HepG2 (cell line): ENCODE measurements around the gene NODAL. TPM values are rescaled to one million over a fixed set of nuclear protein-coding genes. Genes with fewer than 3 reads are reported as not detected.
A peak's percentile ranks its signal among the peaks of the same experiment; 100 is the strongest.

ENCODE experiments used
- ATAC-seq: fragments of 200-7000 bp; cut with Tn5 transposase; 3 replicates; pipeline ENCODE4 v1.9.1; 2020; ENCODE audit warnings: mild to moderate bottlenecking, moderate library complexity
- BruUV-seq: library from RNA; stranded (reverse); fragments of 400-500 nt; replicated peaks from 2 replicates; lab custom pipeline; 2021; lab: Mats Ljungman, UMichigan
- CTCF ChIA-PET: fragments of 300-600 bp; formaldehyde crosslinking; extraction: SDS; loops from one replicate; lab custom pipeline; 2021; ENCODE audit warnings: low total read pairs, inconsistent platforms, low intra/inter-chr PET ratio; lab: Yijun Ruan, JAX
- POLR2A ChIA-PET: fragments of 350-600 bp; sonication (Branson Sonifier 250); formaldehyde crosslinking; loops from one replicate; lab custom pipeline; 2020; ENCODE audit warnings: antibody characterized with exemption, inconsistent platforms; lab: Yijun Ruan, JAX
- DNase-seq: peaks from one replicate; pipeline ENCODE4 v3.0.0-alpha.2; 2015; ENCODE audit warnings: low spot score
- FAIRE-seq: peaks from 3 replicates; lab custom pipeline; 2011; peaks lifted over from hg19 to GRCh38; lab: Jason Lieb, UNC
- H2AFZ ChIP-seq: one replicate; pipeline ENCODE4 v1.6.1; 2011; ENCODE audit warnings: low read length, inconsistent platforms
- H3K27ac ChIP-seq: fragments of 300-600 bp; 3 replicates; pipeline ENCODE4 v1.8.0; 2011; ENCODE audit warnings: mixed run types, mild to moderate bottlenecking, mixed read lengths, low read length, inconsistent platforms; ENCODE audit not compliant: insufficient read depth; ENCODE audit errors: extremely low read length
- H3K27me3 ChIP-seq, 2 experiments: fragments of 200-600 bp in 1 of 2; 2 replicates in 1 of 2; 3 replicates in 1 of 2; pipeline versions ENCODE4 v1.6.0 to v1.8.0; 2011; ENCODE audit warnings: low read length in 2 of 2, mild to moderate bottlenecking in 2 of 2, moderate library complexity in 2 of 2, inconsistent platforms in 1 of 2; ENCODE audit not compliant: insufficient read depth in 2 of 2, control insufficient read depth in 1 of 2
- H3K36me3 ChIP-seq, 2 experiments: fragments of 200-600 bp in 1 of 2; replicated peaks in 1 of 2; 2 replicates in 1 of 2; 3 replicates in 1 of 2; pipeline versions ENCODE4 v1.5.1 to v1.8.0; 2011; ENCODE audit warnings: low read length in 2 of 2, inconsistent platforms in 1 of 2; ENCODE audit not compliant: insufficient read depth in 2 of 2, control insufficient read depth in 1 of 2
- H3K4me1 ChIP-seq: 2 replicates; pipeline ENCODE4 v1.5.1; 2012; ENCODE audit warnings: low read length, inconsistent platforms; ENCODE audit not compliant: insufficient read depth
- H3K4me2 ChIP-seq: 2 replicates; pipeline ENCODE4 v1.6.0; 2011; ENCODE audit warnings: low read depth, low read length, inconsistent platforms
- H3K4me3 ChIP-seq, 3 experiments: fragments of 200-600 bp in 1 of 3; sonication (generic), shearing (Covaris generic) in 1 of 3; replicated peaks in 1 of 3; 2 replicates each; pipeline ENCODE4 v1.5.1; 2011 to 2016; ENCODE audit warnings: low read length in 3 of 3, inconsistent platforms in 2 of 3, low read depth in 2 of 3, mild to moderate bottlenecking in 2 of 3, control low read depth in 1 of 3, mixed read lengths in 1 of 3; ENCODE audit not compliant: insufficient read depth in 1 of 3
- H3K79me2 ChIP-seq: one replicate; pipeline ENCODE4 v1.6.1; 2011; ENCODE audit warnings: low read length, inconsistent platforms; ENCODE audit not compliant: insufficient read depth
- H3K9ac ChIP-seq: 2 replicates; pipeline ENCODE4 v1.6.0; 2011; ENCODE audit warnings: mild to moderate bottlenecking, low read depth, low read length, inconsistent platforms; ENCODE audit not compliant: insufficient read depth
- H3K9me3 ChIP-seq: 2 replicates; pipeline ENCODE4 v1.5.1; 2012; ENCODE audit warnings: mild to moderate bottlenecking, low read length
- H4K20me1 ChIP-seq: 2 replicates; pipeline ENCODE4 v1.6.0; 2011; ENCODE audit warnings: inconsistent platforms, mild to moderate bottlenecking, low read length, moderate library complexity; ENCODE audit not compliant: insufficient read depth
- CCDC6 ChIP-seq: sonication (generic); formaldehyde crosslinking; IDR thresholded peaks from 2 replicates; pipeline ENCODE4 v1.8.1; 2022; ENCODE audit warnings: mild to moderate bottlenecking, missing genetic modification reagents, moderate library complexity
- HMG20B ChIP-seq: conservative IDR thresholded peaks from 2 replicates; pipeline ENCODE4 v1.6.1; 2016; ENCODE audit warnings: missing genetic modification reagents, missing compliant biosample characterization
- KAT2B ChIP-seq: fragments of 150-350 bp; IDR thresholded peaks from 2 replicates; pipeline ENCODE4 v1.6.1; 2014; ENCODE audit warnings: low read depth, low read length, borderline replicate concordance
- MTF2 ChIP-seq: sonication (generic); formaldehyde crosslinking; IDR thresholded peaks from 2 replicates; pipeline ENCODE4 v1.5.0; 2020; ENCODE audit warnings: missing genetic modification reagents, borderline replicate concordance
- SIX4 ChIP-seq: sonication (generic); formaldehyde crosslinking; IDR thresholded peaks from 2 replicates; pipeline ENCODE4 v1.4.0; 2020; ENCODE audit warnings: missing genetic modification reagents
- ZBTB8A ChIP-seq: sonication (generic); formaldehyde crosslinking; IDR thresholded peaks from 2 replicates; pipeline ENCODE4 v1.4.0; 2020; ENCODE audit warnings: mild to moderate bottlenecking, low read depth, missing genetic modification reagents, borderline replicate concordance
- ZNF18 ChIP-seq: sonication (generic); formaldehyde crosslinking; IDR thresholded peaks from 2 replicates; pipeline ENCODE4 v1.8.0; 2022; ENCODE audit warnings: mild to moderate bottlenecking, missing genetic modification reagents; ENCODE audit not compliant: insufficient replicate concordance
- ZNF232 ChIP-seq: sonication (generic); formaldehyde crosslinking; IDR thresholded peaks from 2 replicates; pipeline ENCODE4 v1.4.0; 2020; ENCODE audit warnings: missing genetic modification reagents, borderline replicate concordance
- ZNF530 ChIP-seq: sonication (generic); formaldehyde crosslinking; IDR thresholded peaks from 2 replicates; pipeline ENCODE4 v1.5.0; 2020; ENCODE audit warnings: low read depth, mild to moderate bottlenecking, missing genetic modification reagents
- ZNF619 ChIP-seq: sonication (generic); formaldehyde crosslinking; IDR thresholded peaks from 2 replicates; pipeline ENCODE4 v1.4.0; 2020; ENCODE audit warnings: mild to moderate bottlenecking, missing genetic modification reagents
- ZNF629 ChIP-seq: sonication (generic); formaldehyde crosslinking; conservative IDR thresholded peaks from 2 replicates; pipeline ENCODE4 v1.5.0; 2020; ENCODE audit warnings: missing genetic modification reagents
- ZNF768 ChIP-seq: sonication (generic); formaldehyde crosslinking; IDR thresholded peaks from 2 replicates; pipeline ENCODE4 v1.4.0; 2020; ENCODE audit warnings: missing genetic modification reagents
- WGBS: methylation state at CpG from one replicate; pipeline ENCODE4 v1.1.6; 2017; ENCODE audit warnings: low lambda C conversion rate; 5-methylcytosine and 5-hydroxymethylcytosine counted together
- in situ Hi-C: cut with HindIII; loops from 2 replicates; pipeline ENCODE4 v1.10.0; 2017; ENCODE audit warnings: low pct_unique_long_range_greater_than_20kb; ENCODE audit not compliant: extremely low pct_ligation_motif_present
- intact Hi-C: fragments of 100-400 bp; cut with micrococcal nuclease; formaldehyde crosslinking; loops from one replicate; pipeline ENCODE4 v1.10.0; 2022; ENCODE audit not compliant: unreplicated experiment
- polyA plus RNA-seq, 8 experiments: library from polyadenylated mRNA; depleted of rRNA in 3 of 8; stranded (reverse) in 7 of 8; unstranded in 1 of 8; fragments of >200 nt; fragmentation: Illumina TruSeq in 4 of 8; extraction: Trizol in 4 of 8; gene quantifications; 2 replicates each; pipeline versions ENCODE4 v1.2.1 to v1.2.3, GENCODE V29; 2011 to 2016; ENCODE audit warnings: low read depth in 4 of 8, missing spikeins in 1 of 8, mixed read lengths in 1 of 8; ENCODE audit not compliant: insufficient read depth in 1 of 8
- total RNA-seq, 5 experiments: library from RNA; depleted of rRNA; stranded (reverse); fragments of >200 nt; fragmentation: Illumina TruSeq; extraction: Trizol; gene quantifications; 2 replicates each; pipeline ENCODE4 v1.2.3, GENCODE V29; 2016; ENCODE audit warnings: low read depth in 1 of 5

NODAL gene
- total and polyA plus RNA-seq, 2 of the 13 experiments (the other 11 are each of a cell fraction or from before 2014, with no cell fraction given), result not detected

GRCh38 chr10:70472799-70473454, 31.4 kb upstream of the NODAL start:
- no peak for ATAC-seq
- H3K79me2 ChIP-seq, result no peaks in the 10 kb centered on the region

GRCh38 chr10:70466951-70467350, 25.5 kb upstream of the NODAL start:
- ChIA-PET POLR2A (no interaction called here), CTCF (no interaction called here)
- Histone ChIP-seq H3K4me2 (no peak overlapping the region), H3K4me3 (no peak overlapping the region), H3K4me1 (no peaks in the 10 kb centered on the region), H3K79me2 (no peaks in the 10 kb centered on the region), H3K36me3 (no peaks in the 10 kb centered on the region), H3K27ac (no peak overlapping the region), H2AFZ (no peak overlapping the region), H3K9me3 (no peaks in the 10 kb centered on the region), H3K27me3 (peaks cover 4 to 27% of the 10 kb centered on the region in 2 experiments; a peak in 4 of 5 replicates), H3K9ac (no peak overlapping the region), H4K20me1 (no peaks in the 10 kb centered on the region)
- in situ Hi-C loops (no loop called here), intact Hi-C loops (no loop called here)
- FAIRE-seq (no peak), ATAC-seq (no peak), DNase-seq (no peak)
- WGBS, result 6% methylated on average over 3 of the region's 3 CpGs
- no TSS peak for BruUV-seq
- TF ChIP-seq KAT2B (no peak), ZNF530 (CRISPR knock-in tag) (no peak), CCDC6 (CRISPR knock-in tag) (no peak), HMG20B (CRISPR knock-in tag) (no peak), MTF2 (CRISPR knock-in tag) (no peak), ZBTB8A (CRISPR knock-in tag) (no peak), ZNF232 (no peak), SIX4 (no peak), ZNF619 (no peak), ZNF18 (CRISPR knock-in tag) (no peak)

More at GRCh38 chr10:70472799-70473454, 31.4 kb upstream of the NODAL start:
- peaks cover 3 to 54% of the 10 kb centered on the region in 2 experiments for H3K27me3 ChIP-seq
- no TSS peak for BruUV-seq
- H3K4me1 ChIP-seq, result peaks cover 9% of the 10 kb centered on the region
- TF ChIP-seq ZNF629, result peak; percentile 65
- TF ChIP-seq ZNF768 (CRISPR knock-in tag), result no peak
- in situ Hi-C loops (no loop called here), intact Hi-C loops (no loop called here)
- H3K27ac ChIP-seq, result no peak overlapping the region
- no peak overlapping the region for H3K4me2 ChIP-seq
- CTCF ChIA-PET, result no interaction called here
- DNase-seq (no peak), FAIRE-seq (no peak)
- H3K9ac ChIP-seq, result no peak overlapping the region
- no peak overlapping the region for H2AFZ ChIP-seq
- H3K36me3 ChIP-seq, result no peaks in the 10 kb centered on the region
- no peaks in the 10 kb centered on the region for H4K20me1 ChIP-seq
- POLR2A ChIA-PET, result no interaction called here
- no peaks in the 10 kb centered on the region for H3K9me3 ChIP-seq
- 5% methylated on average over 3 of the region's 8 CpGs for WGBS
- H3K4me3 ChIP-seq, result no peak overlapping the region
